DLD1 (cell line): ENCODE measurements around the gene GAB4.

Experiments
- in situ Hi-C: cut with HindIII; loops from 2 replicates; pipeline ENCODE4 v1.10.0; 2017; ENCODE audit warnings: low sequenced_read_pairs

The GAB4 gene

DNA sequence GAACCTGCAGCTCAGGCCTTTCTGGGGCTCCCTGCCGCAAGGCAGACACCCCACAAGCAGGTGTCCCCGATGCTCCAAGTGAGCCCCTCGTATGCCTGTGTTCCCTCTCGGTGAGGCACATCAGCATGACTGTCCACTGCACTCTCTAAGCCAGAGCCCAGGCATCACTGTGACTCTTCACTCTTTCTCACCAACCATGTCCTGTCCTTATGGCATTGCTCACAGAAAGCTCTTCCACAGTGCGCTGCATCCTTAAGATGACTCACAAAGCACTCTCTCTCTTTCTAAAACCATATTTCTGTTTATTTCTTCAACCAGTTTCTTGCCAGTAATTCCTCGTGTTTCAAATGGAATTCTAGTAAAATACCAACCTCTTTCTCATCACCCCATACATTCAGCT lies 18.1 kb downstream of the GAB4 start:
- in situ Hi-C loops = no loop called here

GRCh38 chr22:16988257-16988656 lies 19.8 kb downstream of the GAB4 start:
- in situ Hi-C loops = no loop called here

DNA sequence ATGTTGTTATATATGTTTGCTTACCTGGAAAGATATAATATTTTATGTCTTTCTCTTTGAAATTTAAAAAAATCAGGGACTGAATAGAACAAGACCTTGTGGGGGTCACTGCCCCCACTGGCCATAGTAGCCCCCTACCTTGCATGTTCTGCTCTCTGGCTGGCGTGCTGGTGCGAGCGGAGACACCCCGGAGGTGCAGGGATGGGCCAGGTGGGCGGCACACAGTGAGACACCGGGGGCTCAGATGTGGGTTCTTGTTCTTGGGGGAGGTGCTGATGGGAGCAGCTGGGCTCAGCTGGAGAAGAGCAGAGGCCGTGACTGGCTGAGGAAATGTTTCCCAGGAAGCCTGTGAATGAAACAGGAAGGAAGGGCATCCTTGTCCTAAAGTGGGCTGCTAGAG lies 20.2 kb downstream of the GAB4 start:
- in situ Hi-C loops = no loop called here

GRCh38 chr22:16975155-16975885 lies 32.7 kb downstream of the GAB4 start:
- in situ Hi-C loops = no loop called here

DNA sequence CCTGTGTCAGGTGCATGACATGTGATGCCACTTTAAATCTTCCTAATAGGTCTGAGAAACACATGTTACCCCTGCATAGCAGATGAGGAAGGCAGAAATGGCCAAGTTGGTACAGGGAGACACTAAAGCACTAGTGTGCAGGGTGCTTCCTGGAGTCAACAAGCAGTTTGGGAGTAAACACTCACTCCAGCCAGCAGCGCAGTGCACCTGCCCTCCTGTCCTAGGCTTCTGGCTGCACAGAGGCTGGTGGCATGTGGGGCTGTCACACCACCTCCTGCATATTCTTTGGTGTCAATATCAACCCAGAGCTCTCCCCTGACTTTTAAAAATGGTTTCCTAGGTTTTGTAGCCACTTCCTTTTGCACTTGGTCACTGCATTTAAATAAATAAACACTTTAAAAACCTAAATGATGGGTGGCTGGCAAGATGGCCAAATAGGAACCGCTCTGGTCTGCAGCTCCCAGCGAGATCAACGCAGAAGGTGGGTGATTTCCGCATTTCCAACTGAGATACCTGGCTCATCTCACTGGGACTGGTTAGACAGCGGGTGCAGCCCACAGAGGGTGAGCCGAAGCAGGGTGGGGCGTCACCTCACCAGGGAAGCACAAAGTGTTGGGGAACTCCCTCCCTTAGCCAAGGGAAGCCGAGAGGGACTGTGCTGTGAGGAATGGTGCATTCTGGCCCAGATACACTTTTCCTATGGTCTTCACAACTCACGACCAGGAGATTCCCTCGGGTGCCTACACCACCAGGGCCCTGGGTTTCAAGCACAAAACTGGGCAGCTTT lies 33.5 kb downstream of the GAB4 start:
- in situ Hi-C loops = no loop called here

DNA sequence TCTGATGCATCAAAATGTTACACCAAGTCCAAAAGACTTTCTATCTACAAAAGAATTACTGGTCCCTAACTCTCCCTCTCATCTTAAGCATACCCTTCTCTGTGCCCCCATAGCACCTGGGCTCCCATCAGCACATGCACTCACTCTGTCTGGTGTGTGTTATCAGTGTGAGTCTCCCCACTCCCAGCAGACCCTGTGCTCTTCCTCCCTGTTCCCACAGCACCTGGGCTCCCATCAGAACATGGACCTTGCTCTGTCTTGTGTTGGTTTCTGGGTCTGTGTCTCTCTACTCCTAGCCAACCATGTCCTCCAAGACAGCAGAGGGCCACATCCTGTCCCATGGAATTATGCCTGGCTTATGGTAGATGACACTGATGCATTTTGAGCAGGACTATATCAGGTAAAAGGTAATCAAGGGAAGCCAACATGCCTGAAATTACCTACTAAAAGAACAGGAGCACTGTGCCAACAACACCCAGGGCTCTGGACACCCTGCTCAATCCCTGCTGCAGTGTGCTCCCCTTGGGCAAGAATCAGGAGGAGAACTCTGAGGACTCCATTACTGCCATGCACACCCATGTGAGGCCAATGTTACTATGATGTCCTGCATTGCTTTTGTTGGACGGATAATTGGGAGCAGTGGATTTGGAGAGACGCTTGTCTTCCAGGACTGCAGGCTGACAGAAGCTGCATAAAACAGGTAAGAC lies 34.3 kb downstream of the GAB4 start:
- in situ Hi-C loops = no loop called here

- in situ Hi-C loops = no loop called here
Observed at GRCh38 chr22:16972311-16972710, 35.7 kb downstream of the GAB4 start.

- in situ Hi-C loops = no loop called here
Observed at GRCh38 chr22:16970446-16970845, 37.6 kb downstream of the GAB4 start.

- in situ Hi-C loops = no loop called here
Observed at GRCh38 chr22:16969508-16970327, 38.3 kb downstream of the GAB4 start.

DNA sequence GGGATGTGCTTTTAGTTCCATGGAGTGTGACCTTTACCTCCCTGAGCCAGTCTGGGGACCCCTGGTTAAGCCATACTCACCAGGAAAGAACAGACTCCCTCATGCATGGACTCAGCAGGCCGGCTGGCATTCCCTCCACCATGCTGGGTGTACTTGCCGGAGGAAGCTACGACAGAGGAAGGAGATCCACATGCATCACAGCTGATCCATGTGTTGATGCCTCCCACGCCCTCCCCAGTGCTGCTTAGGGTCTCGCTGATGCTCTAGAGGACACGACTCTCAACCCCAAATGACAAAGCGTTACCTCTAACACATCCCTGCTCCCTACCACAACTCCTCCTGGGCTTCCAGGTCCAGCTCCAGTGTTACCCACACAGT lies 39.8 kb downstream of the GAB4 start:
- in situ Hi-C loops = no loop called here

- in situ Hi-C loops = no loop called here
Observed at GRCh38 chr22:16967453-16968217, 40.4 kb downstream of the GAB4 start.

DNA sequence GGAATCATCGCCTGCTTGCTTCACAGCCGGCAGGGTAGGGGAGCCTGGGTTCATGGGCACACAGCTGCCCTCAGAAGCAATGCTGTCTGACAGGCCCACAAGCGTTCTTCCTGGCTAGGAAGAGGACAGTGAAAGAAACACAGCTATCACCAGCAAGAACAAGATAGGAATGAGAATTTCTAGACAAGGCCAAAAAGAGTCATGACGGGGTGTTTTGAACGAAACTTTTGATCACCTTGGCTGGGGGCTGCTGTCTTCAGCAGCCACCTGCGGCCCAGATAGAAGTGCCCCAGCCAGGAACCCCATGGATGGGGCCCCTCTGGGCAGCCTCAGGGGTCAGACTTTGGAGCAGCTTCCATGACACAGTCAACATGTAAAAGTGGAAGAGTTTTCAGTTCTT lies 41.8 kb downstream of the GAB4 start:
- in situ Hi-C loops = no loop called here

- in situ Hi-C loops = no loop called here
Observed at GRCh38 chr22:16965560-16965959, 42.5 kb downstream of the GAB4 start.

DNA sequence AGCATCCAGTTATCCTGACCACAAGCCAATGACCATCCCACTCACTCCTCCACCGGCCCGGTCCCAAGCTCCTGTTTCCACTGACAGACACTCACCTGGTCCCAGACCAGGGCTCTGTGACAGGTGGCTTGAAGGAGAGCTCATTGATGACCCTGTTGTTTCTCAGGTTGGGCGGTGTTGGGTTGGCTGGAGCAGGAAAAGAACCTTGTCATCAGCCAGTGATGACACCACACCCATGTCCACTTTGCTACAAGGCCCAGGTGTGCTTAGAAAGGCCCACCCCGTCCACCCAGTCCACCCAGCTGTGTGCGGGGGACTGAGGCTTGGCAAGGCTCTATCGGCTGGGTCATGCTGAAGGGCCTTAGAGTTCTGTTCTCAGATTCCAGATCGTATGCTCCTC lies 42.9 kb downstream of the GAB4 start:
- in situ Hi-C loops = no loop called here

DNA sequence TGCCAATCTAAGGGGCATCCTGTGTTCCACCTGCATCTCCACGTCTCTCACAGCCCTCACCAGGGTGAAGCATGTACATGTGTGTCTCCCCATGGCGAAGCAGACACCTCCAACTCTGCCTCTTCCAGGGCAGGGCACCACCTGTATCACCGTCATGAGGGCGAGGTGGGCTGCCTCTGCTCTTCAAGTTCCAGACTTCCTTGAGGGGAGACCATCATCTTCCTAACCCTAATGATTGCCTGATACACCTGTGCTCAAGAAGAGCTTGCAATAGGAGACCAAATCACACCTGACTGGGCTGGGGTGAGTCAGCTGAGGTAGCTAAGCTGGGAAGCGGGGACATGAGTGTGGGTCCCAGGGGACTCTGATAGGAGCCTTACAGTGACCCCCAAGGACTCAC lies 43.7 kb downstream of the GAB4 start:
- in situ Hi-C loops = no loop called here

- in situ Hi-C loops = no loop called here
Observed at GRCh38 chr22:16963189-16963945, 44.7 kb downstream of the GAB4 start.

DNA sequence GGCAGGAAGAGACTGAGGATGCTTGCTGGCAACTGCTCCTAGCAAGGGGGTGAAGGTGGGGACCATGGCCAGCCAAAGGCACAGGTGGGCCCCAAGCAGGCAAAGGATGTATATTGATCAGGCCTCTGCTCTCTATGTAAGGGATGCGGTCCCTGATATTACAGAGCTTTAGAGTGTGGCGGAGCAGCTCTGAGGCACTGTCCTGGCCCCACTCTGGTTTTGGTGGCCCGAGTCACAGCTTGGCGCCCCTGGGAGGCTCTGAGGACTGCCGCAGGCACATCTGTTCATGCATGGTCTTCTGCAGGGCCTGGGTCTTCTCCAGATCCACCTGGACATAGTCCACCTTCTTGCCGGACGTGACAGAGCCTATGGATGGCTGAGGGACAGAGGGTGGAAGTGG lies 45.5 kb downstream of the GAB4 start:
- in situ Hi-C loops = no loop called here

- in situ Hi-C loops = no loop called here
Observed at GRCh38 chr22:16961477-16962186, 46.4 kb downstream of the GAB4 start.

DNA sequence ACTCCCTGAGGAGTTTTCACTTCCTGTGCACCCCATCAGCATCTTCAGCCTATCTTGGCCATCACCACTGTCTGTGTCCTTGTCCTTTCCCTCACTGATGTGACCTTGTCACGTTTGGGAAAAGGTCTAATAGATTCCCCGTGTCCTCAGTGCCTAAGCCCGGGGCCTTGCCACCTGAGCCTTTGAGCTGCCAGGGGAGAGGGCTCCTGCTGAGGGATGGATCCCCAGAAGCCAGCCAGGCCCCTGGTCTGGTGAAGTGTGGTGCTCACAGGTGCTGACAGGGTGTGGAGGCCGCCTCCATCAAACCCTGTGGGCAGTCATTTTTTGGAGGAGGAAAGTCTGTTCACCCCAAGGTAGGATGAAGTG lies 47.2 kb downstream of the GAB4 start:
- in situ Hi-C loops = no loop called here
